HG02610 (cell line): ENCODE measurements around the gene SMAP2.
A peak's percentile ranks its signal among the peaks of the same experiment; 100 is the strongest.

Source experiments
- ATAC-seq: cut with Tn5 transposase; IDR thresholded peaks from one replicate; pipeline ENCODE4 v1.9.1; 2021; ENCODE audit warnings: mild to moderate bottlenecking, moderate library complexity; ENCODE audit not compliant: unreplicated experiment

Gene SMAP2

GRCh38 chr1:40389871-40390560 is 16.5 kb downstream of the SMAP2 start:
- no peak for ATAC-seq

- ATAC-seq = no peak
Measured at GRCh38 chr1:40390857-40391256, 17.3 kb downstream of the SMAP2 start.

GRCh38 chr1:40391688-40392145 is 18.2 kb downstream of the SMAP2 start:
- ATAC-seq = peak; percentile 30

GRCh38 chr1:40392221-40392620 is 18.7 kb downstream of the SMAP2 start:
- ATAC-seq = no peak

GRCh38 chr1:40393173-40393572 is 19.6 kb downstream of the SMAP2 start:
- no peak for ATAC-seq

GRCh38 chr1:40394491-40395172 is 21.1 kb downstream of the SMAP2 start:
- ATAC-seq = no peak

- no peak for ATAC-seq
Measured at GRCh38 chr1:40395190-40396175, 22.0 kb downstream of the SMAP2 start.

- no peak for ATAC-seq
Measured at GRCh38 chr1:40396420-40396819, 22.9 kb downstream of the SMAP2 start.

- no peak for ATAC-seq
Measured at GRCh38 chr1:40397258-40397657, 23.7 kb downstream of the SMAP2 start.

GRCh38 chr1:40399984-40400704 is 26.6 kb downstream of the SMAP2 start:
- peak; percentile 72 for ATAC-seq

GRCh38 chr1:40401473-40402201 is 28.1 kb downstream of the SMAP2 start:
- no peak for ATAC-seq

GRCh38 chr1:40404670-40405462 is 31.3 kb downstream of the SMAP2 start:
- no peak for ATAC-seq

GRCh38 chr1:40405812-40406211 is 32.3 kb downstream of the SMAP2 start:
- no peak for ATAC-seq

- no peak for ATAC-seq
Measured at GRCh38 chr1:40407453-40407852, 33.9 kb downstream of the SMAP2 start.

GRCh38 chr1:40409467-40409866 is 35.9 kb downstream of the SMAP2 start:
- ATAC-seq = no peak

GRCh38 chr1:40411294-40411693 is 37.8 kb downstream of the SMAP2 start:
- ATAC-seq = no peak

- ATAC-seq = no peak
Measured at GRCh38 chr1:40411843-40412242, 38.3 kb downstream of the SMAP2 start.

- no peak for ATAC-seq
Measured at GRCh38 chr1:40413527-40414252, 40.2 kb downstream of the SMAP2 start.

- no peak for ATAC-seq
Measured at GRCh38 chr1:40414331-40414730, 40.8 kb downstream of the SMAP2 start.
